Activated naive CD4-positive, alpha-beta T cell treated with anti-CD3 and anti-CD28 coated beads, Interleukin-2, amount 50 U/mL, for 72 hours (primary cell): ENCODE results near the gene TRIM16. TPM values are rescaled to one million over a fixed set of nuclear protein-coding genes. Genes with fewer than 3 reads are reported as not detected.
"Not testable (repeated sequence)": the region's sequence is repeated elsewhere in the genome, so short reads cannot be mapped to it uniquely, and the experiment has no call there.

Experiments
- ATAC-seq, 2 donors: fragments of 150-1000 bp; cut with Tn5 transposase; 2 replicates each; pipeline ENCODE4 v1.10.0; 2021; ENCODE audit warnings: mild to moderate bottlenecking in 2 of 2, moderate library complexity in 2 of 2
- DNase-seq, 2 donors: peaks; one replicate each; pipeline ENCODE4 v3.0.0; 2021 to 2022; ENCODE audit warnings: low spot score in 2 of 2
- H3K27ac Mint-ChIP-seq, 2 donors: one replicate each; pipeline ENCODE4 v1.8.0; 2022; ENCODE audit warnings: mild to moderate bottlenecking in 2 of 2, mixed read lengths in 2 of 2
- H3K36me3 Mint-ChIP-seq, 2 donors: one replicate each; pipeline ENCODE4 v1.8.0; 2022; ENCODE audit warnings: mixed read lengths in 2 of 2
- H3K9me3 Mint-ChIP-seq, 2 donors: one replicate each; pipeline ENCODE4 v1.8.0; 2022; ENCODE audit warnings: mixed read lengths in 2 of 2
- total RNA-seq, 2 donors: library from RNA; stranded (reverse); gene quantifications; one replicate each; pipeline ENCODE4 v1.2.3, GENCODE V29; 2022

Gene TRIM16
- total RNA-seq: 10 to 100 TPM; 11.3 to 19.0 TPM

GRCh38 chr17:15683824-15684478 lies at the start of gene TRIM16:
Gene TRIM16 (minus strand): TSS chr17:15684311. CDS start chr17:15651609, 32,702 bp downstream.
- H3K9me3 Mint-ChIP-seq, H3K36me3 Mint-ChIP-seq: not testable (repeated sequence)
- peak within 1 kb of the TSS; percentile 87 to 89 for H3K27ac Mint-ChIP-seq
- ATAC-seq (peak; percentile 95 to 99), DNase-seq (peak; percentile 71 to 77)

DNA sequence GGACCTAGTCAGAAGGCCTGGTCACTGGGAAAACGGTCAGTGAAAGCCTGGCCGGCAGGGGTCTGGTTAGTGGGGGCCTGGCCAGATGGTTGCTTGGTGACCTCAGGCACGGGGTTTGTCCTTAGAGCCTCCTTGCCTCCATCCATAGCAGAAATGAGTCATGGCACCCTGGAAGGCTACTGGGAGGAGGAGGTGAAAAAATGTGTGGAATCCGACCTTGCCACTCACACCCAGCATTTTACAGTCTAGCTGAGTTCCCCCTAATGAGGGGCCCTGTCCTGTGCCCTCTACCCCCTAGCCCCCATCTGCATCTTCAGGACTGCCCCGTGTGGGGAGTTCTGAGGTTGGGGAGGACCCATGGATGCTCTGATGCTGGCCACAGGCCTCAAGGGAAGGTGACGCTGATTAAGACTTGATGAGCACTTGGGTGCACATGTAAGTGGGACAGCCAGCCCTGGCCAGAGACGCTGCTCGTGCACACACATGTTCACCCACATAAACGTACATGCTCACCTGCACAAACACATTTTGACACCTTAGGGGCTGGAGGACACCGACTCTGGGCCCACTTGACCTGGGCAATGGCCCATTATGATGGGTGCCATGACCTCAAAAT lies 49.2 kb upstream of the TRIM16 start:
- H3K36me3 Mint-ChIP-seq, H3K27ac Mint-ChIP-seq, H3K9me3 Mint-ChIP-seq, ATAC-seq, DNase-seq: not testable (repeated sequence)

GRCh38 chr17:15731900-15732299 lies 47.8 kb upstream of the TRIM16 start, which contains the start of gene TBC1D26:
Gene TBC1D26 (plus strand): TSS chr17:15732283. CDS start chr17:15735349, 3,066 bp downstream.
- ATAC-seq, H3K9me3 Mint-ChIP-seq, H3K27ac Mint-ChIP-seq, DNase-seq, H3K36me3 Mint-ChIP-seq: not testable (repeated sequence)

GRCh38 chr17:15730535-15730934 lies 46.4 kb upstream of the TRIM16 start:
- not testable (repeated sequence) for ATAC-seq, H3K36me3 Mint-ChIP-seq, DNase-seq, H3K9me3 Mint-ChIP-seq, H3K27ac Mint-ChIP-seq

DNA sequence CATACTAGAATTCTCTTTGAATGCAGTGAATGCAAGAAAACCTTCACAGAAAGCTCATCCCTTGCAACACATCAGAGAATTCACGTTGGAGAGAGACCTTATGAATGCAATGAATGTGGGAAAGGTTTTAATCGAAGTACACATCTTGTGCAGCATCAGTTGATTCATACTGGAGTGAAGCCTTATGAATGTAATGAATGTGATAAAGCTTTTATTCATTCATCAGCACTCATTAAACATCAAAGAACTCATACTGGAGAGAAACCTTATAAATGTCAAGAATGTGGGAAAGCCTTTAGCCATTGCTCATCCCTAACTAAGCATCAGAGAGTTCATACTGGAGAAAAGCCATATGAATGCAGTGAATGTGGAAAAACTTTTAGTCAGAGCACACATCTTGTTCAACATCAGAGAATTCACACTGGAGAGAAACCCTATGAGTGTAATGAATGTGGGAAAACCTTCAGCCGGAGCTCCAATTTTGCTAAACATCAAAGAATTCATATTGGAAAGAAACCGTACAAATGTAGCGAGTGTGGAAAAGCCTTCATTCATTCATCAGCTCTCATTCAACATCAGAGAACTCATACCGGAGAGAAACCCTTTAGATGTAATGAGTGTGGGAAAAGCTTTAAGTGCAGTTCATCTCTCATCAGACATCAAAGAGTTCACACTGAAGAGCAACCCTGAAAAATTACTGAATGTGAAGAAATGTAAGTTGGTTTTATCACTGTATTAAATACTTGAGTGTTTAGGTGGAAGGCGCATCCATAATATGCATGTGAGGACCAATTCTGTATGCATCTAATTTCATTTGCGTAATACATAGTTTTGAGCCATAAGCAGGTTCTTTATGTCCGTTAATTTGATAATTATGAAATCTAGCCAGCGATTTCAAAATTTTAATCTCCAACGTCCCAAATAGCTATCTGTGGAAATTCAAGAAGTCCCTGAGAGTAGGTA lies 32.8 kb upstream of the TRIM16 start:
- H3K27ac Mint-ChIP-seq, ATAC-seq, DNase-seq: not testable (repeated sequence)
- Mint-ChIP-seq H3K36me3 (peaks cover 35 to 47% of the 10 kb centered on the region in 2 donors), H3K9me3 (peaks cover 22 to 25% of the 10 kb centered on the region in 2 donors)

DNA sequence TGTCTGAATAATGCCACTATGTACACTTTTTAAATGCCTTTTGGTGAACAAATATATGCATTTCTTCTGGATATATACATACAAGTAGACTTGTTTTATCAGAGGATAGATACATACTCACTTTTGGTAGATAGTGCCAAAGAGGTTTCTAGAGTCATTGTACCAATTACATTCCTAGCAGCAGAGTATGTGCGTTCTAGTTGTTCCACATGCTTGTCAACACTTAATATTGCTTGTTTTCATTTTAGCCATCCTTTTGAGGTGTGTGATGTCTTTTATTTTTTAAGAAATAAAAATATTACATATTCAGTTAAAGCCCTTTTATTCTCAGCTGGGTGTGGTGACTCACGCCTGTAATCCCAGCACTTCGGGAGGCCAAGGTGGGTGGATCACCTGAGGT lies 24.8 kb upstream of the TRIM16 start:
- H3K9me3 Mint-ChIP-seq: peaks cover 12 to 33% of the 10 kb centered on the region in 2 donors
- not testable (repeated sequence) for H3K27ac Mint-ChIP-seq, ATAC-seq, DNase-seq
- H3K36me3 Mint-ChIP-seq: peaks cover 32 to 76% of the 10 kb centered on the region in 2 donors

DNA sequence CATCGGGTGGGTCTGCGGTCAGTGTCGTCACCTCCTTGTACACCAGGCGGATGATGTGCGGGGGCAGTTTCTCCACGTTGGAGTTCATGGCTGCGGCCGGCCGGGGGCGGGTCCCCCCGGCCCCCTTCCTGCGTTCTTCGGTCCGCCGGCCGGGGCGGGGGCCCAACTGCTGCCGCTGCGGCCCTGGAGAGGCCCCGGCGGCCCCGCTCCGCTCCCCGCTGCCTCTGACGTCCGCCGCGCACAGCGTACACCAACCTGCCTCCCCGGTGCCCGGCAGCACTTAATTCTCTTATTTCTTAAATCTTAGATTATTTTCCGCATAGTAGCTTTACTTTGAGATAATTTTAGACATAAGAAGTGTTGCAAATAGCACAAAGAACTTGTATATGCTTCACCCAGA lies 20.7 kb upstream of the TRIM16 start:
- H3K36me3 Mint-ChIP-seq: peaks cover 24 to 68% of the 10 kb centered on the region in 2 donors
- not testable (repeated sequence) for H3K27ac Mint-ChIP-seq, ATAC-seq, DNase-seq
- peaks cover 7 to 26% of the 10 kb centered on the region in 2 donors for H3K9me3 Mint-ChIP-seq

DNA sequence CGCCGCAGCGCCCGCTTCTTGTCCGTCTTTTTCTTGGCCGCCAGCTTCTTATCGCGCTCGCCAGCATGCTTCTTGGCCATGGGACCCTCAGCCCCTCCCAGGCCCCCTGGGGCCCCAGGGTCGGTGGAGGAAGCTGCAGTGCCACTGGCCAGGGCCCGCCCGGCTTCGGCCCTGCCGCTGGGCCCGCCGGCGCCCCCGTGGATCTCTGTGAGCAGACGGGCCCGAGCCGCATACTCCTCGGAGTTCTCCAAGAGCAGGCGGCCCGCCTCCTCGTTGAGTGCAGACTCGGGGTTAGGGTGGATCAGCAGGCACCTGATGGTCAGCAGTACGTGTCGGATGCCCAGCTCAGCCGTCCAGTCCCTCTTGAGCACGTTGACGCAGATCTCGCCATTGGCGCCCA lies 20.1 kb upstream of the TRIM16 start:
- not testable (repeated sequence) for ATAC-seq, DNase-seq, H3K27ac Mint-ChIP-seq
- Mint-ChIP-seq H3K36me3 (peaks cover 30 to 63% of the 10 kb centered on the region in 2 donors), H3K9me3 (peaks cover 7 to 22% of the 10 kb centered on the region in 2 donors)

DNA sequence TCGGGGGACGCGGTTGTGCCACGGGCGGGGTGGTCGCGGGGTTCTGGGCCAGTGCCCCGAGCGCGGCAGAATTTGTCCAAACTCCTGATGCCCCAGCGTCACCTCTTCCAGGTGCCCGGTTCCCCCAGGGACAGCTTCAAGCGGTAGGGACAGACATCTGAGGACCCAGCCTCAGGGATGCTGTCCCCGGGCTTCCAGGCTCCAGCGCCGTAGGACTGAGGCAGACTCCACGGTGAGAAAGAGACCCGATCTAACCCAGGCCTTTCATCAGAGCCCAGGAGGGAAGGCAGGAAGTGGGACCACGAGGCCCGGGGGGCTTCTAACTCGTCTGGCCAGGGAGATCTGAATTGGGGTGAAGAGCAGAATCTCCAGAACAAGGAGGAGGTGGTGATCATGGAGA lies 15.8 kb upstream of the TRIM16 start:
- Mint-ChIP-seq H3K27ac (peak overlapping the region; percentile 79 to 89), H3K36me3 (peaks cover 8 to 22% of the 10 kb centered on the region in 2 donors)
- peak; percentile 1 to 18 for ATAC-seq
- not testable (repeated sequence) for DNase-seq, H3K9me3 Mint-ChIP-seq

DNA sequence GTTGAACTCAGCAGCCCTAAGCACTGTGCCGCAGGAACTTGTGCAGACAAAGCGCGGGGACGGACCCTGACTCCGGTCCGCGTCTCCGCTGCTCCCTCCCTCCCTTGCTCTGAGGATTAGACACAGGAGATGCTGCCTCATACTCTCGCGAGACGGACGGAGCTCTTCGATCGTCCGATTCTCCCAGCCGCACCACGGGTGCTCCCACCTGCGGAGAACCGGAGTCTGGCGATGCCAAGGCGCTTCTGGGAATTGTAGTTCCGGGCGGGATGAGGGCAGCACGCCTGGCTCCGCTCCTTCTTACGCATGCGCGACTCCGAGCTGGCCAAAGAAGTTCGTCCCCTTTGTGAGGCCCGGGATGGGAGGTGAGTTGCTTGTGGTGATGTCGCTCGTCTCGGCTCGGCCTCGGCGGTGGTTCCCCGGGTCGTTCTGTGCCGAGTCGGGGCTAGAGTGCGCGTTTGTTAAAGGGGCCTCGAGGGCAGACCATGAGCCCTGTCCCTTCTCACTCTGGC lies 15.4 kb upstream of the TRIM16 start, which contains the start of gene ZNF286A:
ZNF286A (plus strand) TSS at position 340 of the 512 bp plus-strand sequence. CDS start 578 bp downstream, outside the sequence.
- DNase-seq (peak; percentile 88 to 99), ATAC-seq (peak; percentile 97 to 98)
- H3K36me3 Mint-ChIP-seq: peaks cover 8 to 17% of the 10 kb centered on the region in 2 donors
- not testable (repeated sequence) for H3K9me3 Mint-ChIP-seq
- peak within 1 kb of the TSS; percentile 79 to 89 for H3K27ac Mint-ChIP-seq

DNA sequence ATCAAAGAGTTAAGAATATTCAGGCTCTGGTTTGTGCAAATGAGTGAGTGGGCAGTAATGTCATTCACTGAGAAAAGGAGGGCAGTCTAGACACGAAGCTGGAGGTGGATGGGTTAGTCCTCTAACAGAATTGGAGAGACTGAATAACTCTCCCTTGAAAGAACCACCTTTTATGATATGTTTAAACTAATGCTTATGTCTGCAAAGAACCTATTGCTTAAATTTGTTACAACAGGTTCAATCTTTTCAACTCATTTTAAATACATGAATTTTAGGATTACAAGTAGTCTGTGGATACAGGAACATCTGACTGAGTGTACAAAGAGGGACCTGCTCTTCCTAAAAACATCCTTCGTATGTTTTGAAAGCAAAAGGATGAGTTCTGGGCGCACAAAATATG lies 14.9 kb upstream of the TRIM16 start:
- H3K27ac Mint-ChIP-seq: peak overlapping the region in 1 of 2 donors; percentile 89
- not testable (repeated sequence) for H3K9me3 Mint-ChIP-seq, ATAC-seq, DNase-seq
- H3K36me3 Mint-ChIP-seq: peaks cover 8 to 16% of the 10 kb centered on the region in 2 donors

DNA sequence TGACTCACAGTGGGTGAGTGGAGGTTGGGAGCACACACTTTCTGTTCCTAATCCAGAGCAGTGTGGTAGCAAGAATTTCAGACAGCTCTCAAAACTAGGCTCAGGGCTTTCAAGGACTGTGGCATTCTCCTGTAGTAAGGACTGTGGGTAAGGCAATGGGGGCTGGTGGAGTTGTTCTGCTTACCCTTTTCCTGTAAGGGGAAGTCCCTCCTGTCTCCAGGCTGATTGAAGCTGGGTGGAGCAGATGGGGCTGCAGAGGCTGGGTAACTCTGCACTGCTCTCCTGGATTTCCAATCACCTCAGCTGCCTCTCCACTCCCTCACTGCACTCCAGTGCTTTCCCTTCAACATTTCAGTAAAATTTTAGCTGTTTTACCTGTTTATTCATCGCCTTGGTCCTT lies 3.4 kb upstream of the TRIM16 start:
- not testable (repeated sequence) for ATAC-seq, H3K9me3 Mint-ChIP-seq, DNase-seq, H3K36me3 Mint-ChIP-seq, H3K27ac Mint-ChIP-seq

DNA sequence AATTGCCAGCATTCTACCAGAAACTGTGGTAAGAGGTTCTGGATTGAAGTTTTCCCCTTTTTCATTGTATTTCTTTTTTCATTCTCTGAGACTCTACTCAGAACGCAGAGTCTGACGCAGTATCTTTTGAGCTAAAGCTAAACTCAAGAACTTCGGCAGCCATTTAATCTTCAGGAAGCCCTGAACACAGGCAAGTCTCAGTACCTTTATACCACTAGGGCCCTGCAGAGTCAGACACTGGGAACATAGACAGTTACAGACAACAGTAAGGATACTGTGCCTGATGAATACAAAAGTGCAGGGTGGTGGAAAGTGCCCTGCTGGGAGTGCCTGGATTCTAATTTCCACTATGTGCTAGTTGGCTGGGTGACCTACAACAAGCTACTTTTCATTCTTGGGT lies 976 bp downstream of the TRIM16 start:
- not testable (repeated sequence) for H3K36me3 Mint-ChIP-seq, ATAC-seq, H3K9me3 Mint-ChIP-seq, DNase-seq
- H3K27ac Mint-ChIP-seq: peak overlapping the region in 1 of 2 donors; percentile 5

DNA sequence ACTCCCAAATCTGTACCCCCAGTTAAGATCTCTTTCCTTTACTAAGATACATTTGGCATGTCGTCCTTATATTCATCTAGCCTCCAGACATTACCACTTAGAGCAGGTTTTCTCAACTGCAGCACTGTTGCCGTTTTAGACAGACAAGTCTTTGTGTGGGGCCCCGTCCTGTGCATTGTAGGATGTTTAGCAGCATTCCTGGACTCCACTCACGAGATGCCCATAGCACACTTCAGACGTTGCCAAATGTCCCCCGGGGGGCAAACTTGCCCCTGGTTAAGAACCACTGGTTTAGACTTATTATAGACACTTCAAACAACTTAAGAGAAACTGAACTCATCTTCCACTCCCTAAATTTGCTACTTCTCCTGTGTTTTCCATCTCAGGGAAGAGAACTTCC lies 8.1 kb downstream of the TRIM16 start:
- H3K27ac Mint-ChIP-seq, H3K36me3 Mint-ChIP-seq, H3K9me3 Mint-ChIP-seq, DNase-seq, ATAC-seq: not testable (repeated sequence)

DNA sequence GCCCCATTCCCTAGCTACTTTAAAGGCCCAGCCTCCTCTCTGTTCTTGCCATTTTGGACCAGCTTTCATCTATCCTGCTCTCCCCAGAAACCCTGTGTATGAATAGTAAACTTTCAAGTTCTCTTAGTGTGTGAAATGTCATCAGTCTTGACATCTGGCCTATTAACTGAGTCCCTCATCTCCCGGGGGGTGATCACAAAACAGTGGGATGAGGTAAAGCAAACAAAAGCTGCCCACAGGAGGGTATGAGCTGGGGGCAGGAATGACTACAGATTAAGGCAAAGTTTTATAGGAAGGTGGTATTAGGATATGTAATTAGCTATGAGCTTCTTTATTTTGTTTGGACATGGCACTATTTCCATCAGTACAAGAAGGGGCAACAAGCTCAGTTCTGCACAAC lies 9.5 kb downstream of the TRIM16 start:
- not testable (repeated sequence) for ATAC-seq, H3K36me3 Mint-ChIP-seq, H3K27ac Mint-ChIP-seq, H3K9me3 Mint-ChIP-seq, DNase-seq

- H3K36me3 Mint-ChIP-seq: peaks cover 6 to 14% of the 10 kb centered on the region in 2 donors
- H3K27ac Mint-ChIP-seq, DNase-seq, ATAC-seq, H3K9me3 Mint-ChIP-seq: not testable (repeated sequence)
Measured at GRCh38 chr17:15669526-15669925, 14.6 kb downstream of the TRIM16 start.
